Measurements from ENCODE around the gene PRKG1. TPM values are rescaled to one million over a fixed set of nuclear protein-coding genes. Genes with fewer than 3 reads are reported as not detected.
A peak's percentile ranks its signal among the peaks of the same experiment; 100 is the strongest.
"Not testable (repeated sequence)": the region's sequence is repeated elsewhere in the genome, so short reads cannot be mapped to it uniquely, and the experiment has no call there.

PRKG1 gene
- total RNA-seq, 1 donor from 2014 or later, result 26.4 TPM

GRCh38 chr10:52031771-52032170 is 957.5 kb downstream of the PRKG1 start:
- H3K9ac ChIP-seq, result no peak overlapping the region
- H3K27me3 Mint-ChIP-seq (ENCODE audit: insufficient read depth, low read depth), result no peaks in the 10 kb centered on the region
- no peaks in the 10 kb centered on the region for H3F3A ChIP-seq (ENCODE audit: low read depth)
- no peak overlapping the region for H3K27ac ChIP-seq
- no peak overlapping the region for H3K4me2 ChIP-seq
- H3K9me3 Mint-ChIP-seq, result peaks cover 3% of the 10 kb centered on the region
- peak; percentile 7 for DNase-seq (ENCODE audit: low spot score)
- no peak overlapping the region for H3K27ac Mint-ChIP-seq
- H3K27me3 ChIP-seq, result no peaks in the 10 kb centered on the region
- H3K4me1 ChIP-seq, result peaks cover 14% of the 10 kb centered on the region
- H3K36me3 Mint-ChIP-seq, result no peaks in the 10 kb centered on the region
- no peaks in the 10 kb centered on the region for H3K79me2 ChIP-seq (ENCODE audit: low read depth)
- no peak overlapping the region for H2AFZ ChIP-seq (replicated peaks)
- no peaks in the 10 kb centered on the region for H4K20me1 ChIP-seq (ENCODE audit: low read depth)
- H3K4me1 Mint-ChIP-seq, result peaks cover 4% of the 10 kb centered on the region
- H3K36me3 ChIP-seq, result no peaks in the 10 kb centered on the region
- no peak overlapping the region for H3K4me3 Mint-ChIP-seq
- H3K4me3 ChIP-seq, result no peak overlapping the region
- TF ChIP-seq EZH2 (IDR thresholded peaks at IDR 0.05) (no peak), EZH2phosphoT487 (IDR thresholded peaks at IDR 0.05) (no peak)
- no peaks in the 10 kb centered on the region for H3K9me3 ChIP-seq (ENCODE audit: low read depth)

- no peaks in the 10 kb centered on the region for H3K79me2 ChIP-seq (ENCODE audit: low read depth)
- no peak overlapping the region for H3K4me3 Mint-ChIP-seq
- peaks cover 4% of the 10 kb centered on the region for H3K4me1 Mint-ChIP-seq
Measured at GRCh38 chr10:52032681-52033629, 958.7 kb downstream of the PRKG1 start.

GRCh38 chr10:52039002-52039793 is 964.9 kb downstream of the PRKG1 start:
- H3K4me3 ChIP-seq; H2AFZ ChIP-seq (replicated peaks); H3K9me3 ChIP-seq (ENCODE audit: low read depth); H3K4me3 Mint-ChIP-seq; H3K4me1 Mint-ChIP-seq; H3K79me2 ChIP-seq (ENCODE audit: low read depth); H4K20me1 ChIP-seq (ENCODE audit: low read depth); DNase-seq (ENCODE audit: low spot score); H3K4me2 ChIP-seq; H3K27ac Mint-ChIP-seq; H3K9ac ChIP-seq; H3K27ac ChIP-seq; H3K36me3 Mint-ChIP-seq; H3K27me3 Mint-ChIP-seq (ENCODE audit: insufficient read depth, low read depth); H3K36me3 ChIP-seq; H3K27me3 ChIP-seq: not testable (repeated sequence)
- Histone ChIP-seq H3F3A (ENCODE audit: low read depth) (peaks cover 22% of the 10 kb centered on the region), H3K4me1 (peaks cover 33% of the 10 kb centered on the region)
- peaks cover 15% of the 10 kb centered on the region for H3K9me3 Mint-ChIP-seq

More at GRCh38 chr10:52032681-52033629, 958.7 kb downstream of the PRKG1 start:
- no peak overlapping the region for H3K4me2 ChIP-seq
- Mint-ChIP-seq H3K27me3 (ENCODE audit: insufficient read depth, low read depth) (no peaks in the 10 kb centered on the region), H3K9me3 (peaks cover 3% of the 10 kb centered on the region), H3K27ac (no peak overlapping the region), H3K36me3 (no peaks in the 10 kb centered on the region)
- H4K20me1 ChIP-seq (ENCODE audit: low read depth), result no peaks in the 10 kb centered on the region
- H3K9me3 ChIP-seq (ENCODE audit: low read depth), result no peaks in the 10 kb centered on the region
- H3K36me3 ChIP-seq, result no peaks in the 10 kb centered on the region
- peak overlapping the region; percentile 34 for H2AFZ ChIP-seq (replicated peaks)
- no peak overlapping the region for H3K9ac ChIP-seq
- no peak overlapping the region for H3K4me3 ChIP-seq
- H3K27me3 ChIP-seq, result no peaks in the 10 kb centered on the region
- H3K4me1 ChIP-seq, result peaks cover 14% of the 10 kb centered on the region
- H3F3A ChIP-seq (ENCODE audit: low read depth), result no peaks in the 10 kb centered on the region
- no peak for DNase-seq (ENCODE audit: low spot score)
- no peak overlapping the region for H3K27ac ChIP-seq
- TF ChIP-seq EZH2 (IDR thresholded peaks at IDR 0.05) (no peak), EZH2phosphoT487 (IDR thresholded peaks at IDR 0.05) (no peak), CTCF (IDR thresholded peaks at IDR 0.05) (no peak)

- H3F3A ChIP-seq (ENCODE audit: low read depth), result peaks cover 22% of the 10 kb centered on the region
- no peaks in the 10 kb centered on the region for H3K36me3 ChIP-seq
- H3K79me2 ChIP-seq (ENCODE audit: low read depth), result no peaks in the 10 kb centered on the region
- no peak overlapping the region for H3K4me3 ChIP-seq
- H2AFZ ChIP-seq (replicated peaks), result no peak overlapping the region
- DNase-seq (ENCODE audit: low spot score), result no peak
- H3K27me3 ChIP-seq, result no peaks in the 10 kb centered on the region
- Mint-ChIP-seq H3K9me3 (peaks cover 15% of the 10 kb centered on the region), H3K27me3 (ENCODE audit: insufficient read depth, low read depth) (peaks cover 4% of the 10 kb centered on the region), H3K4me3 (no peak overlapping the region), H3K27ac (no peak overlapping the region), H3K36me3 (no peaks in the 10 kb centered on the region), H3K4me1 (peaks cover 2% of the 10 kb centered on the region)
- H3K27ac ChIP-seq, result no peak overlapping the region
- no peaks in the 10 kb centered on the region for H4K20me1 ChIP-seq (ENCODE audit: low read depth)
- H3K9ac ChIP-seq, result no peak overlapping the region
- H3K9me3 ChIP-seq (ENCODE audit: low read depth), result no peaks in the 10 kb centered on the region
- TF ChIP-seq EZH2phosphoT487 (IDR thresholded peaks at IDR 0.05) (no peak), CTCF (IDR thresholded peaks at IDR 0.05) (no peak), EZH2 (IDR thresholded peaks at IDR 0.05) (no peak)
- H3K4me1 ChIP-seq, result peaks cover 39% of the 10 kb centered on the region
- peak overlapping the region; percentile 0 for H3K4me2 ChIP-seq
Measured at GRCh38 chr10:52040486-52040885, 966.2 kb downstream of the PRKG1 start.
